Articular chondrocyte of knee joint (primary cell): Measurements from ENCODE around the gene KRTAP9-4. TPM values are rescaled to one million over a fixed set of nuclear protein-coding genes. Genes with fewer than 3 reads are reported as not detected.

ENCODE experiments used
- small RNA-seq: library from RNA; depleted of rRNA; stranded (forward); fragments of <200 nt; gene quantifications from one replicate; pipeline ENCODE3, GENCODE V24; 2012
- total RNA-seq: library from RNA; depleted of rRNA; stranded (reverse); fragments of >200 nt; gene quantifications from 2 replicates; pipeline ENCODE4 v1.2.3, GENCODE V29; 2012

The KRTAP9-4 gene, protein sequence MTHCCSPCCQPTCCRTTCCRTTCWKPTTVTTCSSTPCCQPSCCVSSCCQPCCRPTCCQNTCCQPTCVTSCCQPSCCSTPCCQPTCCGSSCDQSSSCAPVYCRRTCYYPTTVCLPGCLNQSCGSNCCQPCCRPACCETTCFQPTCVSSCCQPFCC
- total RNA-seq, result not detected in 2 replicates

DNA sequence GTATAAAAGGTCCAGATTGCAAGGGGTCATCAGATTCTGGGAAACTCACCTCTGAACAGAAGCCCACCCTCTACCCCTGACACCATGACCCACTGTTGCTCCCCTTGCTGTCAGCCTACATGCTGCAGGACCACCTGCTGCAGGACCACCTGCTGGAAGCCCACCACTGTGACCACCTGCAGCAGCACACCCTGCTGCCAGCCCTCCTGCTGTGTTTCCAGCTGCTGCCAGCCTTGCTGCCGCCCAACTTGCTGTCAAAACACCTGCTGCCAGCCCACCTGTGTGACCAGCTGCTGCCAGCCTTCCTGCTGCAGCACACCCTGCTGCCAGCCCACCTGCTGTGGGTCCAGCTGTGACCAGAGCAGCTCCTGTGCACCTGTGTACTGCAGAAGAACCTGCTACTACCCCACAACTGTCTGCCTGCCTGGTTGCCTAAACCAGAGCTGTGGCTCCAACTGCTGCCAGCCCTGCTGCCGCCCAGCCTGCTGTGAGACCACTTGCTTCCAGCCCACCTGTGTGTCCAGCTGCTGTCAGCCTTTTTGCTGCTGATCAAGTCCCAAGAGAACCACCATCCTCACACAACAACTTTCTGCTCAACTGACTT, at the start of gene KRTAP9-4:
TSS of gene KRTAP9-4 (plus strand) at position 51 of the 604 bp plus-strand sequence. CDS start at position 85, 34 bp downstream.

DNA sequence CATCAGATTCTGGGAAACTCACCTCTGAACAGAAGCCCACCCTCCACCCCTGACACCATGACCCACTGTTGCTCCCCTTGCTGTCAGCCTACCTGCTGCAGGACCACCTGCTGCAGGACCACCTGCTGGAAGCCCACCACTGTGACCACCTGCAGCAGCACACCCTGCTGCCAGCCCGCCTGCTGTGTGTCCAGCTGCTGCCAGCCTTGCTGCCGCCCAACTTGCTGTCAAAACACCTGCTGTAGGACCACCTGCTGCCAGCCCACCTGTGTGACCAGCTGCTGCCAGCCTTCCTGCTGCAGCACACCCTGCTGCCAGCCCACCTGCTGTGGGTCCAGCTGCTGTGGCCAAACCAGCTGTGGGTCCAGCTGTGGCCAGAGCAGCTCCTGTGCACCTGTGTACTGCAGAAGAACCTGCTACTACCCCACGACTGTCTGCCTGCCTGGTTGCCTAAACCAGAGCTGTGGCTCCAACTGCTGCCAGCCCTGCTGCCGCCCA, 22.8 kb upstream of the KRTAP9-4 start, which contains the start of gene KRTAP9-2:
TSS of gene KRTAP9-2 (plus strand) at position 51 of the 498 bp plus-strand sequence. CDS start at position 58, 7 bp downstream.

GRCh38 chr17:41232399-41233105, 16.9 kb upstream of the KRTAP9-4 start, which contains the start of gene KRTAP9-3:
TSS of gene KRTAP9-3 (plus strand) at chr17:41232449. CDS start at chr17:41232502, 53 bp downstream.

GRCh38 chr17:41237949-41238437, 11.5 kb upstream of the KRTAP9-4 start, which contains the start of gene KRTAP9-8:
TSS of gene KRTAP9-8 (plus strand) at chr17:41237999. CDS start at chr17:41238052, 53 bp downstream.

DNA sequence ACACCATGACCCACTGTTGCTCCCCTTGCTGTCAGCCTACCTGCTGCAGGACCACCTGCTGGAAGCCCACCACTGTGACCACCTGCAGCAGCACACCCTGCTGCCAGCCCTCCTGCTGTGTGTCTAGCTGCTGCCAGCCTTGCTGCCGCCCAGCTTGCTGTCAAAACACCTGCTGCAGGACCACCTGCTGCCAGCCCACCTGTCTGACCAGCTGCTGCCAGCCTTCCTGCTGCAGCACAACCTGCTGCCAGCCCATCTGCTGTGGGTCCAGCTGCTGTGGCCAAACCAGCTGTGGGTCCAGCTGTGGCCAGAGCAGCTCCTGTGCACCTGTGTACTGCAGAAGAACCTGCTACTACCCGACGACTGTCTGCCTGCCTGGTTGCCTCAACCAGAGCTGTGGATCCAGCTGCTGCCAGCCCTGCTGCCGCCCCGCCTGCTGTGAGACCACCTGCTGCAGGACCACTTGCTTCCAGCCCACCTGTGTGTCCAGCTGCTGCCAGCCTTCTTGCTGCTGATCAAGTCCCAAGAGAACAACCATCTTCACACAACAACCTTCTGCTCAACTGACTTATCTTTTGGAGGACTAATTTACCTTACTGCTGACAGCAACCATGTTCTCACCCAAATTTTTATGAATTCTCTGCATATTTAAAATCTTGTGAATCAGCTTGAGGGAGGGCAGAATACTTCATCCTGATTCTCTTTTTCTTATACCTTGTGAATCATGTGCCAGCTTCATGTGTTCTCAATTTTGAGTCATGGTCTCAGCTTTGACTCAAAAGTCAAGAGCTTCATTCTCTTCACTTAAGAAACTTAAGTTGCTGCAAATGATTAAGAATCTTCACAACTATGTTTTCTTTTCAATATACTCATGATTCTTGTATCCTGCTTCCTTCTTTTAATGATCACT, 6.1 kb downstream of the KRTAP9-4 start, which contains the start of gene KRTAP9-9:
TSS of gene KRTAP9-9 (plus strand) at position 4 of the 910 bp plus-strand sequence.

GRCh38 chr17:41265078-41265477, 15.6 kb downstream of the KRTAP9-4 start, which contains the start of gene KRTAP9-6:
TSS of gene KRTAP9-6 (plus strand) at chr17:41265378. CDS start at chr17:41265378, 0 bp downstream.

DNA sequence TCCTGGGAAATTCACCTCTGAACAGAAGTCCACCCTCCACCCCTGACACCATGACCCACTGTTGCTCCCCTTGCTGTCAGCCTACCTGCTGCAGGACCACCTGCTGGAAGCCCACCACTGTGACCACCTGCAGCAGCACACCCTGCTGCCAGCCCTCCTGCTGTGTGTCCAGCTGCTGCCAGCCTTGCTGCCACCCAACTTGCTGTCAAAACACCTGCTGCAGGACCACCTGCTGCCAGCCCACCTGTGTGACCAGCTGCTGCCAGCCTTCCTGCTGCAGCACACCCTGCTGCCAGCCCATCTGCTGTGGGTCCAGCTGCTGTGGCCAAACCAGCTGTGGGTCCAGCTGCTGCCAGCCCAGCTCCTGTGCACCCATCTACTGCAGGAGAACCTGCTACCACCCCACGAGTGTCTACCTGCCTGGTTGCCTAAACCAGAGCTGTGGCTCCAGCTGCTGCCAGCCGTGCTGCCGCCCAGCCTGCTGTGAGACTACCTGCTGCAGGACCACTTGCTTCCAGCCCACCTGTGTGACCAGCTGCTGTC, 26.2 kb downstream of the KRTAP9-4 start, which contains the start of gene KRTAP9-7:
TSS of gene KRTAP9-7 (plus strand) at position 51 of the 543 bp plus-strand sequence. CDS start at position 51, 0 bp downstream.

Small RNA genes within 50 kb of the gene (small RNA-seq; reads per million reads assigned to genes)
- not detected for gene KRTAP9-10P

Other genes with a start within 250 kb of the KRTAP9-4 start
- gene KRTAP3-2, start 249.8 kb upstream of the KRTAP9-4 start, total RNA-seq, result not detected in 2 replicates
- not detected in 2 replicates for gene KRTAP3-1, start 240.6 kb upstream of the KRTAP9-4 start, total RNA-seq
- 1.3 and 11.6 TPM in 2 replicates for gene KRTAP1-5, start 222.5 kb upstream of the KRTAP9-4 start, total RNA-seq
- not detected in 2 replicates for gene KRTAP1-4, start 219.5 kb upstream of the KRTAP9-4 start, total RNA-seq
- gene KRTAP1-3, start 214.8 kb upstream of the KRTAP9-4 start, total RNA-seq, result not detected in 2 replicates
- gene KRTAP1-1, start 208.2 kb upstream of the KRTAP9-4 start, total RNA-seq, result not detected in 2 replicates
- gene KRTAP2-1, start 202.4 kb upstream of the KRTAP9-4 start, total RNA-seq, result not detected in 2 replicates
- gene KRTAP2-2, start 194.5 kb upstream of the KRTAP9-4 start, total RNA-seq, result not detected in 2 replicates
- gene KRTAP2-3, start 189.6 kb upstream of the KRTAP9-4 start, total RNA-seq, result 0.26 and 1.1 TPM in 2 replicates
- gene KRTAP2-4, start 183.8 kb upstream of the KRTAP9-4 start, total RNA-seq, result not detected in 2 replicates
- gene KRTAP4-7, start 165.5 kb upstream of the KRTAP9-4 start, total RNA-seq, result not detected in 2 replicates
- gene KRTAP4-8, start 151.5 kb upstream of the KRTAP9-4 start, total RNA-seq, result not detected in 2 replicates
- gene KRTAP4-16, start 147.5 kb upstream of the KRTAP9-4 start, total RNA-seq, result not detected in 2 replicates
- gene KRTAP4-9, start 144.3 kb upstream of the KRTAP9-4 start, total RNA-seq, result not detected in 2 replicates
- not detected in 2 replicates for gene KRTAP4-11, start 131.3 kb upstream of the KRTAP9-4 start, total RNA-seq
- gene KRTAP4-12, start 125.5 kb upstream of the KRTAP9-4 start, total RNA-seq, result not detected in 2 replicates
- not detected in 2 replicates for gene KRTAP4-6, start 109.1 kb upstream of the KRTAP9-4 start, total RNA-seq
- gene KRTAP4-5, start 99.9 kb upstream of the KRTAP9-4 start, total RNA-seq, result not detected in 2 replicates
- gene KRTAP4-4, start 88.9 kb upstream of the KRTAP9-4 start, total RNA-seq, result not detected in 2 replicates
- gene KRTAP4-3, start 81.5 kb upstream of the KRTAP9-4 start, total RNA-seq, result not detected in 2 replicates
- gene KRTAP4-2, start 71.5 kb upstream of the KRTAP9-4 start, total RNA-seq, result not detected in 2 replicates
- gene KRTAP4-1, start 64.8 kb upstream of the KRTAP9-4 start, total RNA-seq, result not detected in 2 replicates
- not detected in 2 replicates for gene KRTAP9-1, start 59.8 kb upstream of the KRTAP9-4 start, total RNA-seq
- gene KRTAP9-2, start 23.0 kb upstream of the KRTAP9-4 start, total RNA-seq, result not detected in 2 replicates
- gene KRTAP9-3, start 17.2 kb upstream of the KRTAP9-4 start, total RNA-seq, result not detected in 2 replicates
- gene KRTAP9-8, start 11.7 kb upstream of the KRTAP9-4 start, total RNA-seq, result not detected in 2 replicates
- not detected in 2 replicates for gene KRTAP9-9, start 5.7 kb downstream of the KRTAP9-4 start, total RNA-seq
- not detected in 2 replicates for gene KRTAP9-6, start 15.7 kb downstream of the KRTAP9-4 start, total RNA-seq
- not detected in 2 replicates for gene KRTAP9-7, start 26.0 kb downstream of the KRTAP9-4 start, total RNA-seq
- not detected in 2 replicates for gene KRTAP29-1, start 53.2 kb downstream of the KRTAP9-4 start, total RNA-seq
- not detected in 2 replicates for gene KRTAP16-1, start 59.6 kb downstream of the KRTAP9-4 start, total RNA-seq
- not detected in 2 replicates for gene KRTAP17-1, start 66.0 kb downstream of the KRTAP9-4 start, total RNA-seq
- not detected in 2 replicates for gene KRT33A, start 101.1 kb downstream of the KRTAP9-4 start, total RNA-seq
- gene KRT33B, start 120.1 kb downstream of the KRTAP9-4 start, total RNA-seq, result not detected in 2 replicates
- 0.13 TPM in 1 of 2 replicates, not detected in the other for gene KRT34, start 132.6 kb downstream of the KRTAP9-4 start, total RNA-seq
- not detected in 2 replicates for gene KRT31, start 147.9 kb downstream of the KRTAP9-4 start, total RNA-seq
- gene KRT37, start 174.9 kb downstream of the KRTAP9-4 start, total RNA-seq, result not detected in 2 replicates
- not detected in 2 replicates for gene KRT38, start 191.3 kb downstream of the KRTAP9-4 start, total RNA-seq
- gene KRT32, start 217.7 kb downstream of the KRTAP9-4 start, total RNA-seq, result not detected in 2 replicates
- not detected in 2 replicates for gene KRT35, start 231.5 kb downstream of the KRTAP9-4 start, total RNA-seq
- not detected in 2 replicates for gene KRT36, start 240.2 kb downstream of the KRTAP9-4 start, total RNA-seq